Lower lobe of right lung (tissue), 2 donors: ENCODE measurements around the gene OTOF. TPM values are rescaled to one million over a fixed set of nuclear protein-coding genes. Genes with fewer than 3 reads are reported as not detected.

Experiments
- ATAC-seq, 2 donors: fragments of 200-7000 bp; cut with Tn5 transposase; one replicate each; pipeline ENCODE4 v1.9.1; 2020 to 2022; ENCODE audit warnings: mild to moderate bottlenecking in 2 of 2, moderate library complexity in 2 of 2
- DNase-seq: peaks from one replicate; pipeline ENCODE4 v3.0.0-alpha.2; 2020
- H3K27ac ChIP-seq: fragments of 200-600 bp; one replicate; pipeline ENCODE4 v1.8.0; 2022
- H3K27me3 ChIP-seq: fragments of 200-600 bp; one replicate; pipeline ENCODE4 v1.8.0; 2022; ENCODE audit warnings: low read depth
- H3K36me3 ChIP-seq: fragments of 200-600 bp; one replicate; pipeline ENCODE4 v1.8.0; 2022; ENCODE audit warnings: mild to moderate bottlenecking
- H3K4me1 ChIP-seq: fragments of 200-600 bp; one replicate; pipeline ENCODE4 v1.8.0; 2022
- H3K4me3 ChIP-seq: fragments of 200-600 bp; one replicate; pipeline ENCODE4 v1.8.0; 2022; ENCODE audit warnings: mild to moderate bottlenecking
- H3K9me3 ChIP-seq: fragments of 200-600 bp; one replicate; pipeline ENCODE4 v1.8.0; 2022
- intact Hi-C: fragments of 100-400 bp; cut with DNase I; formaldehyde crosslinking; loops from one replicate; pipeline ENCODE4 v1.11.0; 2022
- total RNA-seq: library from RNA; stranded (reverse); fragmentation: NEBNext Ultra II Directional; extraction: Animal tissue kit (Norgen Biotek cat#: 25700); gene quantifications from one replicate; pipeline ENCODE4 v1.2.1, GENCODE V29; 2021
- TF ChIP-seq, protein P1 (sequence below): fragments of 200-600 bp; IDR thresholded peaks from one replicate; pipeline ENCODE4 v1.8.0; 2022; ENCODE audit warnings: antibody characterized with exemption, mild to moderate bottlenecking
- donor health status: DM: no; HTN: yes; CAD: no; lungs with severe emphysema.

OTOF gene
- total RNA-seq, 1 donor from 2014 or later = 0.35 TPM

DNA sequence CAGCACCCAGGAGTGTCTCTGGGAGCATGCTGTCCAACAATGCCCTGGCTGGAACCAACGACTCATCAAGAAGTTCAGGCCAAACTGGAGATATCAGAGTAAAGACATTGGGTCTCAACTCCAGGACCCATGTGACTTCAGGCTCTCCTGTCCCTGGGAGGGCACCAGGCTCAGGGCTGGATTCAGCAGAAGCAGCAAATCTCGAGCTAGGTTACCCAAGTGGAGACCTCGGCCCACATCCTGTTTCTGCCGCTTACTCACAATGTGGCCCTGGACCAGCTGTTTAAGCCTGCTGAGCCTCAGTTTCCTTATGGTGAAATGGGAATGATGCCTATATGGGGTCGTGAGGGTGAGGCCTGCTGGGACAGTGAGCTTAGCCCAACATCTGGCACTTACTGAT, 9.3 kb upstream of the OTOF start:
- ATAC-seq (no peak), DNase-seq (no peak)
- H3K9me3 ChIP-seq = no peaks in the 10 kb centered on the region
- no peaks in the 10 kb centered on the region for H3K4me1 ChIP-seq
- no peak overlapping the region for H3K27ac ChIP-seq
- TF ChIP-seq, protein P1, sequence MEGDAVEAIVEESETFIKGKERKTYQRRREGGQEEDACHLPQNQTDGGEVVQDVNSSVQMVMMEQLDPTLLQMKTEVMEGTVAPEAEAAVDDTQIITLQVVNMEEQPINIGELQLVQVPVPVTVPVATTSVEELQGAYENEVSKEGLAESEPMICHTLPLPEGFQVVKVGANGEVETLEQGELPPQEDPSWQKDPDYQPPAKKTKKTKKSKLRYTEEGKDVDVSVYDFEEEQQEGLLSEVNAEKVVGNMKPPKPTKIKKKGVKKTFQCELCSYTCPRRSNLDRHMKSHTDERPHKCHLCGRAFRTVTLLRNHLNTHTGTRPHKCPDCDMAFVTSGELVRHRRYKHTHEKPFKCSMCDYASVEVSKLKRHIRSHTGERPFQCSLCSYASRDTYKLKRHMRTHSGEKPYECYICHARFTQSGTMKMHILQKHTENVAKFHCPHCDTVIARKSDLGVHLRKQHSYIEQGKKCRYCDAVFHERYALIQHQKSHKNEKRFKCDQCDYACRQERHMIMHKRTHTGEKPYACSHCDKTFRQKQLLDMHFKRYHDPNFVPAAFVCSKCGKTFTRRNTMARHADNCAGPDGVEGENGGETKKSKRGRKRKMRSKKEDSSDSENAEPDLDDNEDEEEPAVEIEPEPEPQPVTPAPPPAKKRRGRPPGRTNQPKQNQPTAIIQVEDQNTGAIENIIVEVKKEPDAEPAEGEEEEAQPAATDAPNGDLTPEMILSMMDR = no peak
- no peak overlapping the region for H3K4me3 ChIP-seq
- intact Hi-C loops = no loop called here
- H3K27me3 ChIP-seq = no peaks in the 10 kb centered on the region
- no peaks in the 10 kb centered on the region for H3K36me3 ChIP-seq

DNA sequence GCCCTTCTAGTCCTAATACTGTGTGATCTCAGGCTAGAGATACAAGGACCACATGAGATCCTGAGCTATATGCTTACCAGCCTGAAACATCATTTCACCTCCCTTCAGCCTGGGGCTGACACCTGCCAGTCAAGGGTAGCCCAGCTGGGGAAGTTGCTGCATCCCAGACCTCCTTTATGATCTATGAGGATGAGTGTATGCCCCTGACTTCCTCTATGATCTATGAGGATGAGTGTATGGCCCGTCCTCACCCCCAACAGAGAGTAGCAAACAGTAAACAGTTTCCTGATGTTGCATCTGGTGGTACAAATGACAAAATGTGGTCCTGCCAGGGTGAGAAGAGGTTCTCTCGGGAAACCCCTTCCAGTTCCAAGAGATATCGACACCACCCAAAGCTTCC, 8.9 kb upstream of the OTOF start:
- H3K36me3 ChIP-seq = no peaks in the 10 kb centered on the region
- no peak for DNase-seq
- H3K9me3 ChIP-seq = no peaks in the 10 kb centered on the region
- no peak overlapping the region for H3K27ac ChIP-seq
- H3K4me3 ChIP-seq = no peak overlapping the region
- no peaks in the 10 kb centered on the region for H3K4me1 ChIP-seq
- intact Hi-C loops = no loop called here
- no peak for ATAC-seq
- H3K27me3 ChIP-seq = no peaks in the 10 kb centered on the region
- TF ChIP-seq, protein P1 = no peak

DNA sequence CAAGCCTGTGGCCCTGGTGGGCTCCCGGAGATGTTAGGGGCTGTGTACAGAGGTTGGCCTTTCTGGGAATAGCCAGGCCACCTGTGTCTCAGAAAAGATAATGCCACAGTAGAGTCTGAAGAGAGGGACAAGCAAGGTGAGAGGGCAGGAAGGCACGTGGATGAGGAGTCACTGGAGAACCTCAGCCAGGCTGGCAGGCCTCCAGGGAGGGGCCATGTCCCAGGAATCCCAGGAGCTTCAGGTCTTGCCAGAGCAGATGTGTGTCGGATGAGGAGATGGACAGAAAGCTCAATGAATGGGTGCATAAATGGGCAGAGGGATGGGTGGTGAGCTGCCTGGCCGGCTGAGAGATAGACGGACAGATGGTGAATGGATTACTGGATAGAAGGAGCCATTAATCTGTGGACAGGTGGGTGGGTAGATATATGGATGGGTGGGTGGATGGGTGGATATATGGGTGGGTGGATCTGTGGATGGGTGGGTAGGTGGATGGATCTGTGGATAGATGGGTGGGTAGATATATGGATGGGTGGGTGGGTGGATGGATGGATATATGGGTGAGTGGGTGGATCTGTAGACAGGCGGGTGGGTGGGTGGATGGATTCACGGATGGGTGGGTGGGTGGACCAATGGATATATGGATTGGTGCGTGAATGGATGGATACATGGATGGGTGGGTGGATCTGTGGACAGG, 7.9 kb upstream of the OTOF start:
- Histone ChIP-seq H3K36me3 (no peaks in the 10 kb centered on the region), H3K4me1 (no peaks in the 10 kb centered on the region), H3K27me3 (no peaks in the 10 kb centered on the region), H3K9me3 (no peaks in the 10 kb centered on the region), H3K4me3 (no peak overlapping the region), H3K27ac (no peak overlapping the region)
- intact Hi-C loops = no loop called here
- TF ChIP-seq, protein P1 = no peak
- ATAC-seq (no peak), DNase-seq (no peak)

DNA sequence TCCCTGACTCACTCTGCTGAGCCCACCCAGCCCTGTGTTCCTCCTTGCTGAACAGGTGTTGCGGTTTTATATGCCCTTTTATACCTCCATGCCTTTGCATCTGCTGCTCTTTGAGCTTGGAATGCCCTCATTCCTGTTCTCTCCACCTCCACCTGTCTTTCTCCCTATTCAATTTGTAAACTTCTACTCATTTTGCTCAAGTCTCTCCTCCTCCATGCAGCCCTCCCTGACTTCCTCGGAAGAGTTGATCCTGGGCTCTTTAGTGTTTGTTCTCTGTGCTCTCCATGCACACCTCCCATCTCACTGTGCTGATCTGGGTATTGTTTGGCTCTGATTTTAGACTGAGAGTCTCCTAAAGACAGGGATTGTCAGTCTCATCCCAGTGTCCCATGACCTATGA, 7.2 kb upstream of the OTOF start:
- H3K27me3 ChIP-seq = no peaks in the 10 kb centered on the region
- DNase-seq (no peak), ATAC-seq (no peak)
- intact Hi-C loops = no loop called here
- H3K4me1 ChIP-seq = no peaks in the 10 kb centered on the region
- TF ChIP-seq, protein P1 = no peak
- H3K36me3 ChIP-seq = no peaks in the 10 kb centered on the region
- H3K4me3 ChIP-seq = no peak overlapping the region
- no peak overlapping the region for H3K27ac ChIP-seq
- H3K9me3 ChIP-seq = no peaks in the 10 kb centered on the region

DNA sequence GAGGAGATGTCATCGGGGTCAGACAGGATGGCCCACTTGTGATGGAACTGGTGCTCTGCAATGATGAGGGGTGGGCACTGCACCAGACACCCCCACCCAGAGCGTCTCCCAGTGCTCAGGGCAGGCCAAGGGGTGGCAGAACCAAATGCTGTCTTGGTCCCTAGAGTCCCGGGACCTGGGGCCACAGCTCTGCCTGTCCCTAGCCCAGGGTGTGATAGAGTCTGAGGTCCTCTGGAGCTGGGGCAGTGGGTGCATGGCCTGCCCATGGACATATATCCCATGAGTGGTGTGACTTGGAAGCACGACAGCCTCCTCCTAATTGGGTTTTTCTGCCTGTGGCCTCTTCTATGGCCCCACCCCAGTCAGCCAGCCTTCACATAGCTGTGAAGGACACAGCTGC, 6.7 kb upstream of the OTOF start:
- H3K36me3 ChIP-seq = no peaks in the 10 kb centered on the region
- TF ChIP-seq, protein P1 = no peak
- no peaks in the 10 kb centered on the region for H3K27me3 ChIP-seq
- no peak overlapping the region for H3K4me3 ChIP-seq
- intact Hi-C loops = no loop called here
- DNase-seq = no peak
- no peak overlapping the region for H3K27ac ChIP-seq
- H3K9me3 ChIP-seq = no peaks in the 10 kb centered on the region
- no peaks in the 10 kb centered on the region for H3K4me1 ChIP-seq
- ATAC-seq = no peak
